ENCODE results near the gene KDM4C. TPM values are rescaled to one million over a fixed set of nuclear protein-coding genes. Genes with fewer than 3 reads are reported as not detected.

Gene KDM4C
- total and polyA plus RNA-seq, 2 of the 4 experiments (the other 2 are of a cell fraction), result 11.8 to 23.8 TPM

- Histone ChIP-seq H3K18ac (ENCODE audit: low read depth, low read length) (no peak overlapping the region), H3K4me1 (ENCODE audit: control insufficient read depth, insufficient read depth, low read length) (no peaks in the 10 kb centered on the region), H2BK15ac (ENCODE audit: low read depth, low read length) (no peak overlapping the region), H3K9me3 (ENCODE audit: control insufficient read depth, insufficient read depth, low read length) (peaks cover 2% of the 10 kb centered on the region; the same call in 1 of the 2 replicates), H3K56ac (ENCODE audit: extremely low read depth, insufficient read depth, low read length) (no peak overlapping the region), H3K4ac (ENCODE audit: low read depth, low read length) (no peak overlapping the region), H3K4me2 (ENCODE audit: low read depth, low read length) (no peak overlapping the region), H4K91ac (ENCODE audit: insufficient read depth, low read depth, low read length) (no peak overlapping the region), H2BK5ac (ENCODE audit: low read depth, low read length, poor library complexity, severe bottlenecking) (no peak overlapping the region), H3K23ac (ENCODE audit: low read depth, low read length) (no peak overlapping the region), H3K9ac (ENCODE audit: low read depth, low read length) (no peak overlapping the region), H2AFZ (replicated peaks; ENCODE audit: low read length, poor library complexity) (no peak overlapping the region), H3K36me3 (ENCODE audit: control insufficient read depth, insufficient read depth, low read length) (peaks cover 6% of the 10 kb centered on the region; the same call in 1 of the 2 replicates), H2BK120ac (ENCODE audit: low read depth, low read length) (no peak overlapping the region), H3K4me3 (ENCODE audit: insufficient read depth, low read depth, low read length) (no peak overlapping the region), H3K9me1 (ENCODE audit: insufficient read depth, low read length) (peaks cover 2% of the 10 kb centered on the region; the same call in 1 of the 2 replicates), H3K14ac (replicated peaks; ENCODE audit: low read depth, low read length) (no peak overlapping the region), H2AK5ac (ENCODE audit: low read depth, low read length) (no peak overlapping the region), H4K20me1 (ENCODE audit: insufficient read depth, low read length) (no peaks in the 10 kb centered on the region), H3K27me3 (ENCODE audit: control insufficient read depth, insufficient read depth, low read length) (no peaks in the 10 kb centered on the region), H2BK20ac (ENCODE audit: low read depth, low read length) (no peak overlapping the region), H3K79me1 (ENCODE audit: low read depth in 1 of 2, low read length in 2 of 2) (peaks cover 0 to 8% of the 10 kb centered on the region in 2 experiments; a peak in 1 of 4 replicates), H4K5ac (ENCODE audit: low read depth, low read length) (no peak overlapping the region), H4K8ac (ENCODE audit: low read depth in 2 of 2, low read length in 2 of 2) (no peak overlapping the region), H3K27ac (ENCODE audit: insufficient read depth, low read length) (no peak overlapping the region), H2AK9ac (replicated peaks; ENCODE audit: low read depth, low read length, poor library complexity) (no peak overlapping the region)
- ATAC-seq (ENCODE audit: low read depth) (no peak), DNase-seq (no peak)
- dilution Hi-C loops (cut with HindIII; ENCODE audit: low sequenced_read_pairs, unreplicated experiment), result no loop called here
- in situ Hi-C loops (cut with MboI; ENCODE audit: low sequenced_read_pairs), result no loop called here
- POLR2A ChIA-PET (ENCODE audit: unreplicated experiment), result no interaction called here
- no peak for TF ChIP-seq RFX5 (IDR thresholded peaks at IDR 0.05; ENCODE audit: low read depth, low read length)
- no peak for TF ChIP-seq SMC3 (IDR thresholded peaks at IDR 0.05; ENCODE audit: low read depth, low read length)
- no peak for TF ChIP-seq NFE2L2 (IDR thresholded peaks at IDR 0.05; ENCODE audit: low read depth, low read length)
- CTCF ChIA-PET, result no interaction called here
- intact Hi-C loops (cut with micrococcal nuclease), result no loop called here
- no TSS peak for BruUV-seq (replicated peaks)
- 100% methylated on average over 10 of the region's 20 CpGs; no CpG with 5 or more reads in 1 of the 2 experiments for WGBS, 2 experiments (ENCODE audit: extremely low coverage in 2 of 2, insufficient read length in 1 of 2)
Observed at GRCh38 chr9:6834306-6834705, 76.5 kb downstream of the KDM4C start.
